HG02610 (cell line): ENCODE measurements around the gene FREY1.

Source experiments
- ATAC-seq: cut with Tn5 transposase; IDR thresholded peaks from one replicate; pipeline ENCODE4 v1.9.1; 2021; ENCODE audit warnings: mild to moderate bottlenecking, moderate library complexity; ENCODE audit not compliant: unreplicated experiment

The FREY1 gene

GRCh38 chr11:45929486-45930030 lies 22.5 kb upstream of the FREY1 start:
- ATAC-seq = peak; percentile 13

GRCh38 chr11:45928535-45929215 lies 21.6 kb upstream of the FREY1 start:
- no peak for ATAC-seq

- no peak for ATAC-seq
Measured at GRCh38 chr11:45927684-45928413, 20.8 kb upstream of the FREY1 start.

- ATAC-seq = no peak
Measured at GRCh38 chr11:45927332-45927683, 20.2 kb upstream of the FREY1 start.

GRCh38 chr11:45926536-45927331 lies 19.7 kb upstream of the FREY1 start:
- ATAC-seq = no peak

GRCh38 chr11:45926001-45926401 lies 18.9 kb upstream of the FREY1 start:
- ATAC-seq = no peak

GRCh38 chr11:45925550-45925949 lies 18.5 kb upstream of the FREY1 start:
- no peak for ATAC-seq

- no peak for ATAC-seq
Measured at GRCh38 chr11:45924927-45925326, 17.9 kb upstream of the FREY1 start.

- ATAC-seq = no peak
Measured at GRCh38 chr11:45924036-45924915, 17.2 kb upstream of the FREY1 start.

- ATAC-seq = no peak
Measured at GRCh38 chr11:45922425-45923082, 15.5 kb upstream of the FREY1 start, which contains the start of gene LARGE2. LARGE2 (plus strand) TSS chr11:45922656; CDS start chr11:45922883, 227 bp downstream.

GRCh38 chr11:45921561-45922424 lies 14.7 kb upstream of the FREY1 start:
- no peak for ATAC-seq

- no peak for ATAC-seq
Measured at GRCh38 chr11:45920531-45921477, 13.7 kb upstream of the FREY1 start.

- no peak for ATAC-seq
Measured at GRCh38 chr11:45919806-45920530, 12.9 kb upstream of the FREY1 start.

GRCh38 chr11:45918962-45919675 lies 12.0 kb upstream of the FREY1 start:
- no peak for ATAC-seq

GRCh38 chr11:45918331-45918941 lies 11.4 kb upstream of the FREY1 start:
- ATAC-seq = peak; percentile 34
